Measurements from ENCODE around the gene NOX3.

DNA sequence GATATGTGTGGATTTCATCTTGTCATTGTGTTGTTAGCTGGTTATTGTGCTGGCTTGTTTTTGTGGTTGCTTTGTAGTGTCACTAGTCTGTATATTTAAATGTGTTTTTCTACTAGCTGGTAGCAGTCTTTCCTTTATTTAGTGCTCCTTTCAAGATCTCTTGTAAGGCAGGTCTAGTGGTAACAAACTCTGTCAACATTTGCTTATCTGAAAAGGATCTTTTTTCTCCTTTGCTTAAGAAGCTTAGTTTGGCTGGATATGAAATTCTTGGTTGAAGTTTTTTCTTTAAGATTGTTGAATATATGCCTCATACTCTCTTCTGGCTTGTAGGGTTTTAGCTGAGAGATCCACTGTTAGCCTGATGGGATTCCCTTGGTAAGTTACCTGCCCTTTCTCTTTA is 108.7 kb downstream of the NOX3 start:
- TF ChIP-seq, protein P1, sequence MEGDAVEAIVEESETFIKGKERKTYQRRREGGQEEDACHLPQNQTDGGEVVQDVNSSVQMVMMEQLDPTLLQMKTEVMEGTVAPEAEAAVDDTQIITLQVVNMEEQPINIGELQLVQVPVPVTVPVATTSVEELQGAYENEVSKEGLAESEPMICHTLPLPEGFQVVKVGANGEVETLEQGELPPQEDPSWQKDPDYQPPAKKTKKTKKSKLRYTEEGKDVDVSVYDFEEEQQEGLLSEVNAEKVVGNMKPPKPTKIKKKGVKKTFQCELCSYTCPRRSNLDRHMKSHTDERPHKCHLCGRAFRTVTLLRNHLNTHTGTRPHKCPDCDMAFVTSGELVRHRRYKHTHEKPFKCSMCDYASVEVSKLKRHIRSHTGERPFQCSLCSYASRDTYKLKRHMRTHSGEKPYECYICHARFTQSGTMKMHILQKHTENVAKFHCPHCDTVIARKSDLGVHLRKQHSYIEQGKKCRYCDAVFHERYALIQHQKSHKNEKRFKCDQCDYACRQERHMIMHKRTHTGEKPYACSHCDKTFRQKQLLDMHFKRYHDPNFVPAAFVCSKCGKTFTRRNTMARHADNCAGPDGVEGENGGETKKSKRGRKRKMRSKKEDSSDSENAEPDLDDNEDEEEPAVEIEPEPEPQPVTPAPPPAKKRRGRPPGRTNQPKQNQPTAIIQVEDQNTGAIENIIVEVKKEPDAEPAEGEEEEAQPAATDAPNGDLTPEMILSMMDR (conservative IDR thresholded peaks at IDR 0.05; ENCODE audit: low read depth in 2 of 2) = no peak
- TF ChIP-seq POLR2AphosphoS5 (IDR thresholded peaks at IDR 0.05; ENCODE audit: low read depth) (no peak), CREB1 (CRISPR knock-in tag; IDR thresholded peaks at IDR 0.05; ENCODE audit: low read depth) (no peak)
- TF ChIP-seq, protein P2, sequence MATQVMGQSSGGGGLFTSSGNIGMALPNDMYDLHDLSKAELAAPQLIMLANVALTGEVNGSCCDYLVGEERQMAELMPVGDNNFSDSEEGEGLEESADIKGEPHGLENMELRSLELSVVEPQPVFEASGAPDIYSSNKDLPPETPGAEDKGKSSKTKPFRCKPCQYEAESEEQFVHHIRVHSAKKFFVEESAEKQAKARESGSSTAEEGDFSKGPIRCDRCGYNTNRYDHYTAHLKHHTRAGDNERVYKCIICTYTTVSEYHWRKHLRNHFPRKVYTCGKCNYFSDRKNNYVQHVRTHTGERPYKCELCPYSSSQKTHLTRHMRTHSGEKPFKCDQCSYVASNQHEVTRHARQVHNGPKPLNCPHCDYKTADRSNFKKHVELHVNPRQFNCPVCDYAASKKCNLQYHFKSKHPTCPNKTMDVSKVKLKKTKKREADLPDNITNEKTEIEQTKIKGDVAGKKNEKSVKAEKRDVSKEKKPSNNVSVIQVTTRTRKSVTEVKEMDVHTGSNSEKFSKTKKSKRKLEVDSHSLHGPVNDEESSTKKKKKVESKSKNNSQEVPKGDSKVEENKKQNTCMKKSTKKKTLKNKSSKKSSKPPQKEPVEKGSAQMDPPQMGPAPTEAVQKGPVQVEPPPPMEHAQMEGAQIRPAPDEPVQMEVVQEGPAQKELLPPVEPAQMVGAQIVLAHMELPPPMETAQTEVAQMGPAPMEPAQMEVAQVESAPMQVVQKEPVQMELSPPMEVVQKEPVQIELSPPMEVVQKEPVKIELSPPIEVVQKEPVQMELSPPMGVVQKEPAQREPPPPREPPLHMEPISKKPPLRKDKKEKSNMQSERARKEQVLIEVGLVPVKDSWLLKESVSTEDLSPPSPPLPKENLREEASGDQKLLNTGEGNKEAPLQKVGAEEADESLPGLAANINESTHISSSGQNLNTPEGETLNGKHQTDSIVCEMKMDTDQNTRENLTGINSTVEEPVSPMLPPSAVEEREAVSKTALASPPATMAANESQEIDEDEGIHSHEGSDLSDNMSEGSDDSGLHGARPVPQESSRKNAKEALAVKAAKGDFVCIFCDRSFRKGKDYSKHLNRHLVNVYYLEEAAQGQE (IDR thresholded peaks at IDR 0.05; ENCODE audit: unreplicated experiment) = no peak
